GM12878 (cell line): ENCODE measurements around the gene IRF2BP1. TPM values are rescaled to one million over a fixed set of nuclear protein-coding genes. Genes with fewer than 3 reads are reported as not detected.

Source experiments
- ATAC-seq: fragments of 200-7000 bp; cut with Tn5 transposase; 3 replicates; pipeline ENCODE4 v1.9.1; 2020; ENCODE audit warnings: mild to moderate bottlenecking, moderate library complexity
- BruUV-seq: library from RNA; stranded (reverse); fragments of 400-500 nt; replicated peaks from 2 replicates; lab custom pipeline; 2021; lab: Mats Ljungman, UMichigan
- CTCF ChIA-PET: fragments of 300-600 bp; sonication (Branson Sonifier 250); formaldehyde crosslinking; extraction: SDS; loops from one replicate; lab custom pipeline; 2021; ENCODE audit warnings: inconsistent platforms; lab: Yijun Ruan, JAX
- POLR2A ChIA-PET: fragments of 350-600 bp; formaldehyde crosslinking; extraction: SDS; loops from one replicate; lab custom pipeline; 2021; ENCODE audit warnings: inconsistent platforms; lab: Charles Lee
- RAD21 ChIA-PET: fragments of 300-600 bp; sonication (Branson Sonifier 250); formaldehyde crosslinking; loops from one replicate; lab custom pipeline; 2023; ENCODE audit warnings: antibody characterized with exemption; ENCODE audit not compliant: unreplicated experiment; lab: Charles Lee
- SMC1A ChIA-PET: fragments of 300-600 bp; sonication (Branson Sonifier 250); formaldehyde crosslinking; loops from one replicate; lab custom pipeline; 2023; ENCODE audit not compliant: unreplicated experiment, uncharacterized antibody; lab: Charles Lee
- DNase-seq: peaks from one replicate; pipeline ENCODE4 v3.0.0-alpha.2; 2011; ENCODE audit warnings: low read depth, low spot score
- FAIRE-seq: peaks from 3 replicates; lab custom pipeline; 2011; peaks lifted over from hg19 to GRCh38; lab: Jason Lieb, UNC
- H2AFZ ChIP-seq: 2 replicates; pipeline ENCODE4 v1.6.0; 2011; ENCODE audit warnings: low read depth, low read length, control low read depth; ENCODE audit not compliant: control insufficient read depth
- H3K27ac ChIP-seq: 2 replicates; pipeline ENCODE4 v1.5.1; 2011; ENCODE audit warnings: control low read depth; ENCODE audit not compliant: control insufficient read depth, insufficient read depth
- H3K27me3 ChIP-seq, 2 experiments: replicated peaks in 1 of 2; 2 replicates each; pipeline versions ENCODE4 v1.6.0 to v1.6.1; 2011; ENCODE audit warnings: low read length in 1 of 2; ENCODE audit not compliant: control insufficient read depth in 2 of 2, insufficient read depth in 2 of 2
- H3K36me3 ChIP-seq, 2 experiments: 2 replicates each; pipeline ENCODE4 v1.5.1; 2011; ENCODE audit warnings: low read length in 1 of 2; ENCODE audit not compliant: control insufficient read depth in 2 of 2, insufficient read depth in 2 of 2
- H3K4me1 ChIP-seq: 2 replicates; pipeline ENCODE4 v1.6.1; 2011; ENCODE audit warnings: mild to moderate bottlenecking, low read length, moderate library complexity, mixed read lengths; ENCODE audit not compliant: control insufficient read depth, insufficient read depth
- H3K4me2 ChIP-seq: 2 replicates; pipeline ENCODE4 v1.6.0; 2011; ENCODE audit warnings: control low read depth; ENCODE audit not compliant: control insufficient read depth, insufficient read depth
- H3K4me3 ChIP-seq: fragments of 200-600 bp; sonication (generic); 2 replicates; pipeline ENCODE4 v1.5.1; 2016
- H3K79me2 ChIP-seq: 2 replicates; pipeline ENCODE4 v1.6.0; 2011; ENCODE audit warnings: low read length; ENCODE audit not compliant: control insufficient read depth, insufficient read depth
- H3K9ac ChIP-seq: 2 replicates; pipeline ENCODE4 v1.8.0; 2011; ENCODE audit warnings: low read length, control low read depth, mixed read lengths; ENCODE audit not compliant: control insufficient read depth, insufficient read depth
- H3K9me3 ChIP-seq: replicated peaks from 3 replicates; pipeline ENCODE4 v1.5.1; 2011; ENCODE audit warnings: mild to moderate bottlenecking, low read length; ENCODE audit not compliant: control insufficient read depth, insufficient read depth
- H4K20me1 ChIP-seq: 2 replicates; pipeline ENCODE4 v1.6.0; 2011; ENCODE audit not compliant: control insufficient read depth, insufficient read depth
- NR2F1 ChIP-seq: fragments of 450-650 bp; conservative IDR thresholded peaks from 2 replicates; pipeline ENCODE4 v1.6.1; 2017; ENCODE audit warnings: mild to moderate bottlenecking
- SREBF1 ChIP-seq: IDR thresholded peaks from 2 replicates; pipeline ENCODE4 v1.6.1; 2012; ENCODE audit warnings: mild to moderate bottlenecking, low read length
- ZNF217 ChIP-seq: fragments of 450-650 bp; IDR thresholded peaks from 2 replicates; pipeline ENCODE4 v1.6.1; 2017; ENCODE audit warnings: antibody characterized with exemption, mild to moderate bottlenecking
- WGBS: methylation state at CpG from one replicate; pipeline ENCODE4 v1.1.6; 2016; ENCODE audit warnings: low lambda C conversion rate; ENCODE audit not compliant: insufficient replicate concordance, insufficient coverage; ENCODE audit errors: missing lambda C conversion rate; 5-methylcytosine and 5-hydroxymethylcytosine counted together
- in situ Hi-C: fragments of 300-500 bp; cut with MboI; formaldehyde crosslinking; loops from 9 replicates; pipeline ENCODE4 v1.14.3; 2018; ENCODE audit warnings: mixed read lengths
- intact Hi-C: fragments of 100-400 bp; cut with micrococcal nuclease; formaldehyde crosslinking; loops from one replicate; pipeline ENCODE4 v1.14.2; 2022; ENCODE audit not compliant: unreplicated experiment
- polyA plus RNA-seq, 11 experiments: library from polyadenylated mRNA; depleted of rRNA in 4 of 11; unstranded in 6 of 11; stranded (reverse) in 5 of 11; fragments of >200 nt; fragmentation: Nextera tagmentation in 4 of 11; fragmentation: Illumina TruSeq in 1 of 11; extraction: Ambion mirVana in 4 of 11; extraction: Trizol in 1 of 11; gene quantifications; 1 replicate in 1 of 11; 2 replicates in 10 of 11; pipeline versions ENCODE4 v1.2.1 to v1.2.3, GENCODE V29; 2011 to 2016; ENCODE audit warnings: inconsistent platforms in 2 of 11, missing spikeins in 2 of 11, low read depth in 1 of 11
- total RNA-seq, 4 experiments: library from RNA; depleted of rRNA in 3 of 4; stranded (reverse); fragments of >200 nt in 3 of 4; fragmentation: Illumina TruSeq in 1 of 4; extraction: Trizol in 1 of 4; gene quantifications; 2 replicates each; pipeline versions ENCODE4 v1.2.1 to v1.2.3, GENCODE V29; 2013 to 2021
- TF ChIP-seq, protein P1 (sequence below), 3 experiments: IDR thresholded peaks in 2 of 3; conservative IDR thresholded peaks in 1 of 3; 2 replicates each; pipeline ENCODE4 v1.5.1; 2011; ENCODE audit warnings: low read depth in 3 of 3, low read length in 3 of 3, mild to moderate bottlenecking in 3 of 3, control low read depth in 2 of 3, moderate library complexity in 2 of 3, inconsistent platforms in 1 of 3, mixed read lengths in 1 of 3; ENCODE audit not compliant: control insufficient read depth in 2 of 3, insufficient read depth in 1 of 3; ENCODE audit errors: extremely low read depth in 1 of 3

IRF2BP1 gene
- total and polyA plus RNA-seq, 10 of the 15 experiments (the other 5 are each of a cell fraction or from before 2014, with no cell fraction given): 0.31 to 24.4 (median 4.4) TPM

GRCh38 chr19:45924891-45925447, 39.0 kb upstream of the IRF2BP1 start (continued):
- TF ChIP-seq SREBF1 (no peak), ZNF217 (no peak)
- TF ChIP-seq, all 136 proteins: peak for 0

- no peak for TF ChIP-seq NR2F1
- TF ChIP-seq, protein P1, sequence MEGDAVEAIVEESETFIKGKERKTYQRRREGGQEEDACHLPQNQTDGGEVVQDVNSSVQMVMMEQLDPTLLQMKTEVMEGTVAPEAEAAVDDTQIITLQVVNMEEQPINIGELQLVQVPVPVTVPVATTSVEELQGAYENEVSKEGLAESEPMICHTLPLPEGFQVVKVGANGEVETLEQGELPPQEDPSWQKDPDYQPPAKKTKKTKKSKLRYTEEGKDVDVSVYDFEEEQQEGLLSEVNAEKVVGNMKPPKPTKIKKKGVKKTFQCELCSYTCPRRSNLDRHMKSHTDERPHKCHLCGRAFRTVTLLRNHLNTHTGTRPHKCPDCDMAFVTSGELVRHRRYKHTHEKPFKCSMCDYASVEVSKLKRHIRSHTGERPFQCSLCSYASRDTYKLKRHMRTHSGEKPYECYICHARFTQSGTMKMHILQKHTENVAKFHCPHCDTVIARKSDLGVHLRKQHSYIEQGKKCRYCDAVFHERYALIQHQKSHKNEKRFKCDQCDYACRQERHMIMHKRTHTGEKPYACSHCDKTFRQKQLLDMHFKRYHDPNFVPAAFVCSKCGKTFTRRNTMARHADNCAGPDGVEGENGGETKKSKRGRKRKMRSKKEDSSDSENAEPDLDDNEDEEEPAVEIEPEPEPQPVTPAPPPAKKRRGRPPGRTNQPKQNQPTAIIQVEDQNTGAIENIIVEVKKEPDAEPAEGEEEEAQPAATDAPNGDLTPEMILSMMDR (IDR thresholded peaks at IDR 0.05 in 2 of 3, conservative IDR thresholded peaks at IDR 0.05 in 1 of 3; ENCODE audit: control insufficient read depth in 2 of 3, extremely low read depth in 1 of 3, insufficient read depth in 1 of 3, low read depth in 3 of 3, low read length in 3 of 3): peak; percentile 2 to 32 (median 29); a peak in 2 of 6 replicates
- TF ChIP-seq, all 136 proteins: peak for 1
- no peaks in the 10 kb centered on the region for H3K9me3 ChIP-seq
- H3K79me2 ChIP-seq: no peaks in the 10 kb centered on the region
- 46% methylated on average over 9 of the region's 9 CpGs for WGBS
- DNase-seq (no peak), FAIRE-seq (no peak), ATAC-seq (peak; percentile 87)
- no peaks in the 10 kb centered on the region for H4K20me1 ChIP-seq
- ChIA-PET RAD21 (no interaction called here), CTCF (no interaction called here), POLR2A (no interaction called here), SMC1A (no interaction called here)
- BruUV-seq: no TSS peak
- H3K4me3 ChIP-seq: no peak overlapping the region
- H3K4me2 ChIP-seq: no peak overlapping the region
- H3K4me1 ChIP-seq: no peaks in the 10 kb centered on the region
- H3K9ac ChIP-seq: no peak overlapping the region
- H3K27me3 ChIP-seq: no peaks in the 10 kb centered on the region
- no peak overlapping the region for H3K27ac ChIP-seq
- in situ Hi-C loops: no loop called here
- intact Hi-C loops: no loop called here
- H3K36me3 ChIP-seq: no peaks in the 10 kb centered on the region
- H2AFZ ChIP-seq: no peak overlapping the region
These were observed 36.3 kb upstream of the IRF2BP1 start for GRCh38 chr19:45922281-45922680.
